ENCODE data around the gene OR5AS1.

GRCh38 chr11:56027354-56027753, at the start of gene OR5AS1:
- no peak for TF ChIP-seq TEAD4 (CRISPR knock-in tag; IDR thresholded peaks at IDR 0.05)
- TF ChIP-seq ZNF423 (CRISPR knock-in tag; IDR thresholded peaks at IDR 0.05): no peak
- TF ChIP-seq, protein P1, sequence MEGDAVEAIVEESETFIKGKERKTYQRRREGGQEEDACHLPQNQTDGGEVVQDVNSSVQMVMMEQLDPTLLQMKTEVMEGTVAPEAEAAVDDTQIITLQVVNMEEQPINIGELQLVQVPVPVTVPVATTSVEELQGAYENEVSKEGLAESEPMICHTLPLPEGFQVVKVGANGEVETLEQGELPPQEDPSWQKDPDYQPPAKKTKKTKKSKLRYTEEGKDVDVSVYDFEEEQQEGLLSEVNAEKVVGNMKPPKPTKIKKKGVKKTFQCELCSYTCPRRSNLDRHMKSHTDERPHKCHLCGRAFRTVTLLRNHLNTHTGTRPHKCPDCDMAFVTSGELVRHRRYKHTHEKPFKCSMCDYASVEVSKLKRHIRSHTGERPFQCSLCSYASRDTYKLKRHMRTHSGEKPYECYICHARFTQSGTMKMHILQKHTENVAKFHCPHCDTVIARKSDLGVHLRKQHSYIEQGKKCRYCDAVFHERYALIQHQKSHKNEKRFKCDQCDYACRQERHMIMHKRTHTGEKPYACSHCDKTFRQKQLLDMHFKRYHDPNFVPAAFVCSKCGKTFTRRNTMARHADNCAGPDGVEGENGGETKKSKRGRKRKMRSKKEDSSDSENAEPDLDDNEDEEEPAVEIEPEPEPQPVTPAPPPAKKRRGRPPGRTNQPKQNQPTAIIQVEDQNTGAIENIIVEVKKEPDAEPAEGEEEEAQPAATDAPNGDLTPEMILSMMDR (IDR thresholded peaks at IDR 0.05): no peak
- TF ChIP-seq PREB (CRISPR knock-in tag; IDR thresholded peaks at IDR 0.05; ENCODE audit: borderline replicate concordance): no peak
- TF ChIP-seq CREB1 (CRISPR knock-in tag; IDR thresholded peaks at IDR 0.05): no peak

All from WTC11 (cell line).